Measurements from ENCODE around the gene PARVB.

- no peak for TF ChIP-seq CTCF (IDR thresholded peaks at IDR 0.05; ENCODE audit: control extremely low read depth in 1 of 3, insufficient read depth in 1 of 3, low read depth in 1 of 3, low read length in 3 of 3)
- no peak for TF ChIP-seq JUN (IDR thresholded peaks at IDR 0.05; ENCODE audit: low read depth, low read length)
- TF ChIP-seq PHF8 (conservative IDR thresholded peaks at IDR 0.05; ENCODE audit: low read depth, low read length): no peak
- TF ChIP-seq EP300 (IDR thresholded peaks at IDR 0.05; ENCODE audit: borderline replicate concordance in 1 of 2, low read depth in 2 of 2, low read length in 2 of 2): no peak
- no peak for TF ChIP-seq CHD2 (IDR thresholded peaks at IDR 0.05; ENCODE audit: low read length)
- no peak for TF ChIP-seq POLR2AphosphoS5 (IDR thresholded peaks at IDR 0.05; ENCODE audit: low read depth, low read length)
- TF ChIP-seq RNF2 (IDR thresholded peaks at IDR 0.05; ENCODE audit: borderline replicate concordance, low read depth, low read length, missing control alignments, poor library complexity, severe bottlenecking): no peak
- TF ChIP-seq SP1 (IDR thresholded peaks at IDR 0.05; ENCODE audit: low read depth, low read length): no peak
Observed at GRCh38 chr22:44143579-44143978, 119.5 kb downstream of the PARVB start.
